Dendritic cell treated with granulocyte-macrophage colony-stimulating factor and Interleukin-4, amounts not matched to agents 40 ng/mL and 50 ng/mL, for 4 days (primary cell): ENCODE data around the gene ATP9B.
A peak's percentile ranks its signal among the peaks of the same experiment; 100 is the strongest.

Experiments used
- H3K27ac Mint-ChIP-seq: one replicate; pipeline ENCODE4 v1.8.0; 2022; ENCODE audit warnings: mild to moderate bottlenecking, mixed read lengths
- H3K27me3 Mint-ChIP-seq: one replicate; pipeline ENCODE4 v1.8.0; 2022; ENCODE audit warnings: mild to moderate bottlenecking, mixed read lengths
- H3K36me3 Mint-ChIP-seq: one replicate; pipeline ENCODE4 v1.8.0; 2022; ENCODE audit warnings: low read depth, mixed read lengths
- H3K4me1 Mint-ChIP-seq: one replicate; pipeline ENCODE4 v1.8.0; 2022; ENCODE audit warnings: low read depth, mixed read lengths
- H3K4me3 Mint-ChIP-seq: one replicate; pipeline ENCODE4 v1.8.0; 2022; ENCODE audit warnings: mild to moderate bottlenecking, moderate library complexity, mixed read lengths
- H3K9me3 Mint-ChIP-seq: one replicate; pipeline ENCODE4 v1.8.0; 2022; ENCODE audit warnings: mixed read lengths
- intact Hi-C: fragments of 100-400 bp; cut with micrococcal nuclease; formaldehyde crosslinking; loops from one replicate; pipeline ENCODE4 v1.15.0; 2022

ATP9B gene

GRCh38 chr18:79386547-79386946 is 317.4 kb downstream of the ATP9B start:
- peaks cover 62% of the 10 kb centered on the region for H3K27me3 Mint-ChIP-seq
- intact Hi-C loops = loop anchor here (10.0 kb wide), 1 partner anchor 578 kb away; the partner anchor contains the start of gene HSBP1L1
- H3K27ac Mint-ChIP-seq = no peak overlapping the region
- no peaks in the 10 kb centered on the region for H3K9me3 Mint-ChIP-seq
- peaks cover 9% of the 10 kb centered on the region for H3K4me1 Mint-ChIP-seq
- no peak overlapping the region for H3K4me3 Mint-ChIP-seq
- no peaks in the 10 kb centered on the region for H3K36me3 Mint-ChIP-seq

GRCh38 chr18:79387214-79387613 is 318.0 kb downstream of the ATP9B start:
- Mint-ChIP-seq H3K4me1 (peaks cover 9% of the 10 kb centered on the region), H3K27ac (no peak overlapping the region), H3K9me3 (no peaks in the 10 kb centered on the region), H3K4me3 (no peak overlapping the region), H3K36me3 (no peaks in the 10 kb centered on the region), H3K27me3 (peaks cover 67% of the 10 kb centered on the region)
- intact Hi-C loops = loop anchor here (10.0 kb wide), 1 partner anchor 578 kb away; the partner anchor contains the start of gene HSBP1L1

- Mint-ChIP-seq H3K27me3 (peaks cover 71% of the 10 kb centered on the region), H3K4me1 (peaks cover 9% of the 10 kb centered on the region), H3K4me3 (no peak overlapping the region), H3K36me3 (no peaks in the 10 kb centered on the region), H3K9me3 (no peaks in the 10 kb centered on the region), H3K27ac (no peak overlapping the region)
- intact Hi-C loops = loop anchor here (10.0 kb wide), 1 partner anchor 577 kb away; the partner anchor contains the start of gene HSBP1L1
These were observed 318.4 kb downstream of the ATP9B start for GRCh38 chr18:79387615-79388014.

GRCh38 chr18:79388043-79388442 is 318.8 kb downstream of the ATP9B start:
- Mint-ChIP-seq H3K27me3 (peaks cover 75% of the 10 kb centered on the region), H3K36me3 (no peaks in the 10 kb centered on the region), H3K27ac (no peak overlapping the region), H3K4me3 (no peak overlapping the region), H3K9me3 (no peaks in the 10 kb centered on the region), H3K4me1 (peaks cover 12% of the 10 kb centered on the region)
- intact Hi-C loops = loop anchor here (10.0 kb wide), 1 partner anchor 577 kb away; the partner anchor contains the start of gene HSBP1L1

- peaks cover 77% of the 10 kb centered on the region for H3K27me3 Mint-ChIP-seq
These were observed 320.5 kb downstream of the ATP9B start for GRCh38 chr18:79389689-79390088.

GRCh38 chr18:79392226-79392625 is 323.0 kb downstream of the ATP9B start:
- no peak overlapping the region for H3K27ac Mint-ChIP-seq
- peaks cover 24% of the 10 kb centered on the region for H3K4me1 Mint-ChIP-seq
- H3K27me3 Mint-ChIP-seq = peaks cover 82% of the 10 kb centered on the region
- intact Hi-C loops = no loop called here
- H3K36me3 Mint-ChIP-seq = peaks cover 6% of the 10 kb centered on the region
- H3K9me3 Mint-ChIP-seq = no peaks in the 10 kb centered on the region
- H3K4me3 Mint-ChIP-seq = no peak overlapping the region

More at GRCh38 chr18:79389689-79390088, 320.5 kb downstream of the ATP9B start:
- Mint-ChIP-seq H3K9me3 (no peaks in the 10 kb centered on the region), H3K4me3 (no peak overlapping the region), H3K36me3 (peaks cover 6% of the 10 kb centered on the region), H3K27ac (no peak overlapping the region), H3K4me1 (peaks cover 15% of the 10 kb centered on the region)
- intact Hi-C loops = loop anchor here (10.0 kb wide), 1 partner anchor 575 kb away; the partner anchor contains the start of gene HSBP1L1

- Mint-ChIP-seq H3K27me3 (peaks cover 82% of the 10 kb centered on the region), H3K27ac (peak overlapping the region; percentile 89), H3K9me3 (no peaks in the 10 kb centered on the region), H3K36me3 (peaks cover 6% of the 10 kb centered on the region), H3K4me1 (peaks cover 25% of the 10 kb centered on the region), H3K4me3 (peak overlapping the region; percentile 85)
- intact Hi-C loops = no loop called here
These were observed 324.0 kb downstream of the ATP9B start for GRCh38 chr18:79393181-79393634.

GRCh38 chr18:79393635-79394533 is 324.7 kb downstream of the ATP9B start:
- Mint-ChIP-seq H3K4me1 (peaks cover 32% of the 10 kb centered on the region), H3K4me3 (peak overlapping the region; percentile 85), H3K9me3 (no peaks in the 10 kb centered on the region), H3K27me3 (peaks cover 82% of the 10 kb centered on the region), H3K36me3 (peaks cover 6% of the 10 kb centered on the region), H3K27ac (peak overlapping the region; percentile 89)
- intact Hi-C loops = no loop called here

GRCh38 chr18:79394534-79395307 is 325.5 kb downstream of the ATP9B start:
- peaks cover 76% of the 10 kb centered on the region for H3K27me3 Mint-ChIP-seq
- H3K9me3 Mint-ChIP-seq = no peaks in the 10 kb centered on the region
- H3K27ac Mint-ChIP-seq = peak overlapping the region; percentile 30
- H3K36me3 Mint-ChIP-seq = peaks cover 6% of the 10 kb centered on the region
- peaks cover 38% of the 10 kb centered on the region for H3K4me1 Mint-ChIP-seq
- H3K4me3 Mint-ChIP-seq = peak overlapping the region; percentile 60
- intact Hi-C loops = no loop called here

- peaks cover 38% of the 10 kb centered on the region for H3K4me1 Mint-ChIP-seq
- intact Hi-C loops = no loop called here
- H3K9me3 Mint-ChIP-seq = no peaks in the 10 kb centered on the region
- peaks cover 6% of the 10 kb centered on the region for H3K36me3 Mint-ChIP-seq
- H3K4me3 Mint-ChIP-seq = no peak overlapping the region
- peaks cover 72% of the 10 kb centered on the region for H3K27me3 Mint-ChIP-seq
- no peak overlapping the region for H3K27ac Mint-ChIP-seq
These were observed 326.1 kb downstream of the ATP9B start for GRCh38 chr18:79395308-79395640.

- Mint-ChIP-seq H3K4me3 (peak within 1 kb of the TSS; percentile 83), H3K4me1 (peaks cover 40% of the 10 kb centered on the region), H3K27ac (peak within 1 kb of the TSS; percentile 64), H3K9me3 (no peaks in the 10 kb centered on the region), H3K27me3 (peaks cover 66% of the 10 kb centered on the region), H3K36me3 (peaks cover 7% of the 10 kb centered on the region)
- intact Hi-C loops = no loop called here
These were observed 326.7 kb downstream of the ATP9B start, which contains the start of gene NFATC1 for GRCh38 chr18:79395761-79396404. Gene NFATC1 (plus strand): TSS chr18:79395930. CDS start chr18:79396225, 295 bp downstream.

- Mint-ChIP-seq H3K4me3 (peak overlapping the region; percentile 69), H3K27ac (peak overlapping the region; percentile 64), H3K36me3 (peaks cover 15% of the 10 kb centered on the region), H3K9me3 (no peaks in the 10 kb centered on the region), H3K4me1 (peaks cover 47% of the 10 kb centered on the region), H3K27me3 (peaks cover 61% of the 10 kb centered on the region)
- intact Hi-C loops = no loop called here
These were observed 327.4 kb downstream of the ATP9B start for GRCh38 chr18:79396431-79397246.
